OCI-LY7 (cell line): ENCODE data around the gene VAMP4.

Experiments used
- CTCF ChIP-seq: fragments of 200-600 bp; sonication (generic); conservative IDR thresholded peaks from 2 replicates; pipeline ENCODE4 v1.5.1; 2014; ENCODE audit warnings: mild to moderate bottlenecking, antibody characterized with exemption, low read length, moderate library complexity, mixed read lengths
- EZH2phosphoT487 ChIP-seq: fragments of 200-600 bp; sonication (generic); IDR thresholded peaks from 2 replicates; pipeline ENCODE4 v1.6.1; 2018; ENCODE audit warnings: low read depth, borderline replicate concordance, mild to moderate bottlenecking, mixed run types, antibody characterized with exemption, low read length, moderate library complexity, mixed read lengths

DNA sequence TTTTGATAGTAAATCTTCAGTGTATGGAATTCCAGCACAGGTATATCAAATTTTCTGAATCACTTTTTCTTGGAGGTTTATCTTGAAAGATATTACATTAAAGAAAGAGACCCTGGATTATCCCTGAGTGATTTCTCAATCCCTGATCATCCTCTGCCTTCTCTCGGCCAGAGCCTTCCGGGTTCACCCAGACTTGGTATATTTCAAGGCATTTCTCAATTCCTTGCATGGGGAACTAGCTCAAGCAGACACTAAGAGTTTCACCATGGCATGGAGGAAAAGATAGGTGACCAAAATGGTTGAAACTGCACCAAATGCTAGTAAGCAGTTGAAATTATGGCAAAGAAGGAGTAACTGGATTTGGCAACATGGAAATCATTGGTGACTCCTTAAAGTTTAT, 5.7 kb downstream of the VAMP4 start:
- TF ChIP-seq CTCF (no peak), EZH2phosphoT487 (no peak)
